Measurements from ENCODE around the gene IFI6.
"Not testable (repeated sequence)": the region's sequence is repeated elsewhere in the genome, so short reads cannot be mapped to it uniquely, and the experiment has no call there.

Gene IFI6

DNA sequence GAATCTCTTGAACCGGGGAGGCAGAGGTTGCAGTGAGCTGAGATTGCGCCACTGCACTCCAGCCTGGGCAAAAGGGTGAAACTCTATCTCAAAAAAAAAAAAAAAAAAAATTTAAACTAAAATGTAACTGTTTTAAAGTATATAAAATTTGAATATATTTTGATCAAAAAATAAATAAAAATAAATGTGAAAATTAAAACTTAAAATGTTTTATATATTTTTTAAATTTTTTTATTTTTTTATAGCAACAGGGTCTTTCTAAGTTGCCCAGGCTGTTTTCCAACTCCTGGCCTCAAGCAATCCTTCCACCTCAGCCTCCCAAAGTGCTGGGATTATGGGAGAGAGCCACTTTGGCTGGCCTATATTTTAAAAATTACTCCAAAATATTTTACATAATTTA lies 38.6 kb upstream of the IFI6 start:
- TF ChIP-seq, protein P1, sequence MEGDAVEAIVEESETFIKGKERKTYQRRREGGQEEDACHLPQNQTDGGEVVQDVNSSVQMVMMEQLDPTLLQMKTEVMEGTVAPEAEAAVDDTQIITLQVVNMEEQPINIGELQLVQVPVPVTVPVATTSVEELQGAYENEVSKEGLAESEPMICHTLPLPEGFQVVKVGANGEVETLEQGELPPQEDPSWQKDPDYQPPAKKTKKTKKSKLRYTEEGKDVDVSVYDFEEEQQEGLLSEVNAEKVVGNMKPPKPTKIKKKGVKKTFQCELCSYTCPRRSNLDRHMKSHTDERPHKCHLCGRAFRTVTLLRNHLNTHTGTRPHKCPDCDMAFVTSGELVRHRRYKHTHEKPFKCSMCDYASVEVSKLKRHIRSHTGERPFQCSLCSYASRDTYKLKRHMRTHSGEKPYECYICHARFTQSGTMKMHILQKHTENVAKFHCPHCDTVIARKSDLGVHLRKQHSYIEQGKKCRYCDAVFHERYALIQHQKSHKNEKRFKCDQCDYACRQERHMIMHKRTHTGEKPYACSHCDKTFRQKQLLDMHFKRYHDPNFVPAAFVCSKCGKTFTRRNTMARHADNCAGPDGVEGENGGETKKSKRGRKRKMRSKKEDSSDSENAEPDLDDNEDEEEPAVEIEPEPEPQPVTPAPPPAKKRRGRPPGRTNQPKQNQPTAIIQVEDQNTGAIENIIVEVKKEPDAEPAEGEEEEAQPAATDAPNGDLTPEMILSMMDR (IDR thresholded peaks at IDR 0.05; ENCODE audit: low read depth, low read length): no peak
- in situ Hi-C loops (cut with HindIII; ENCODE audit: low sequenced_read_pairs): no loop called here
- no peak overlapping the region for H3K4me3 ChIP-seq (ENCODE audit: low read depth, low read length)
- DNase-seq (ENCODE audit: low read depth, low spot score): no peak

DNA sequence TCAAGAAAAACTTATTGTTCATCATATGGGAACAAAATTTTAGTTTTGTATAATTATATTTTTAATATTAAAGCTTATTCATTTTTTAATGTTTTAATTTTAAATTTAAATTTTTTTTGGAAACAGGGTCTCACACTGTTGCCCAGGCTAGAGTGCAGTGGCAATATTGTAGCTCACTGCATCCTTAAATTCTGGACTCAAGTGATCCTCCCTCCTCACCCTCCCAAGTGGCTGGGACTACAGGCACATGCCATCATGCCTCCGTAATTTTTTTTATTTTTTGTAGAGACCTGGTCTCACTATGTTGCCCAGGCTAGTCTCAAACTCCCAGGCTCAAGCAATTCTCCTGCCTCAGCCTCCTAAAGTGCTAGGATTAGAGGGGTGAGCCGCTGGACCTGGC lies 33.6 kb upstream of the IFI6 start:
- TF ChIP-seq, protein P1 (IDR thresholded peaks at IDR 0.05; ENCODE audit: low read depth, low read length): no peak
- H3K4me3 ChIP-seq (ENCODE audit: low read depth, low read length): no peak overlapping the region
- in situ Hi-C loops (cut with HindIII; ENCODE audit: low sequenced_read_pairs): no loop called here
- no peak for DNase-seq (ENCODE audit: low read depth, low spot score)

DNA sequence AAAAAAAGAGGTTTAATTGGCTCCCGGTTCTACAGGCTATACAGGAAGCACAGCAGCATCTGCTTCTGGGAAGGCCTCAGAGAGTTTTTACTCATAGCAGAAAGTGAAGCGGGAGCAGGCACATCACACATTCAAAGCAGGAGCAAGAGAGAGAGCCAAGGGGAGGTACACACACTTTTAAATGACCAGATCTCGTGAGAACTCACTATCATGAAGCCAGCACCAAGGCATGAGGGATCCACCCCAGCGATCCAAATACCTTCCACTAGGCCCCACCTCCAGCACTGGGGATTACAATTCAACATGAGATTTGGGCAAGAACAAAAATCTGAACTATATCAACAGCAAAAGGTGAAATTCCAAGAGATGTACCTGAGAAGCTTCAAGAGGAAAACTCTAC lies 33.0 kb upstream of the IFI6 start:
- in situ Hi-C loops (cut with HindIII; ENCODE audit: low sequenced_read_pairs): no loop called here
- TF ChIP-seq, protein P1 (IDR thresholded peaks at IDR 0.05; ENCODE audit: low read depth, low read length): no peak
- no peak for DNase-seq (ENCODE audit: low read depth, low spot score)
- no peak overlapping the region for H3K4me3 ChIP-seq (ENCODE audit: low read depth, low read length)

DNA sequence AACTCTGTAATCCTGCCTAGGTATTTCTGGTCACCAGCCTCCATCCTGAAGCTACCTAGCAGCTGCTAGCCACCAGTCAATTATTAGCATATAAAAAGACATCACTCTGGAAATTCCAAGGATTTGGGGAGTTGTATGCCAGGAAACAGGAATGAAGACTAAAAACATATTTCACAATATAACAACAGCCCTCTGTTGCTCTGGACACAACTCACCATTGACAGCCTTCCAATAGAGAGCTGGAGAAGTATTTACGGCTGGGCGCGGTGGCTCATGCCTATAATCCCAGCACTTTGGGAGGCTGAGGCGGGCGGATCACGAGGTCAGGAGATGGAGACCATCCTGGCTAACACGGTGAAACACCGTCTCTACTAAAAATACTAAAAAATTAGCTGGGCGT lies 24.8 kb upstream of the IFI6 start:
- in situ Hi-C loops (cut with HindIII; ENCODE audit: low sequenced_read_pairs); H3K4me3 ChIP-seq (ENCODE audit: low read depth, low read length); DNase-seq (ENCODE audit: low read depth, low spot score): not testable (repeated sequence)

DNA sequence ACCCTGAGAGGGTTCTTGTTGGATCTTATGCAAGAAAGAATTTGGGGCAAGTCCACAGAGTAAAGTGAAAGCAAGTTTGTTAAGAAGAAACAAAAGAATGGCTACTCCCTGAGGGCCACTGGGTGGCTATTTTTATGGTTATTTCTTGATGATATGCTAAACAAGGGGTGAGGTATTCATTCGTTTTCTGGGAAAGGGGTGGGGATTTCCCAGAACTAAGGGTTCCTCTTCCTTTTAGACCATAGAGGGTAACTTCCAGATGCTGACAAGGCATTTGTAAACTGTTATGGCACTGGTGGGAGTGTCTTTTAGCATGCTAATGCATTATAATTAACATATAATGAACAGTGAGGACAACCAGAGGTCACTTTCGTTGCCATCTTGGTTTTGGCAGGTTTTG lies 18.2 kb upstream of the IFI6 start:
- H3K4me3 ChIP-seq (ENCODE audit: low read depth, low read length): no peak overlapping the region
- in situ Hi-C loops (cut with HindIII; ENCODE audit: low sequenced_read_pairs): no loop called here
- TF ChIP-seq, protein P1 (IDR thresholded peaks at IDR 0.05; ENCODE audit: low read depth, low read length): no peak
- DNase-seq (ENCODE audit: low read depth, low spot score): no peak

DNA sequence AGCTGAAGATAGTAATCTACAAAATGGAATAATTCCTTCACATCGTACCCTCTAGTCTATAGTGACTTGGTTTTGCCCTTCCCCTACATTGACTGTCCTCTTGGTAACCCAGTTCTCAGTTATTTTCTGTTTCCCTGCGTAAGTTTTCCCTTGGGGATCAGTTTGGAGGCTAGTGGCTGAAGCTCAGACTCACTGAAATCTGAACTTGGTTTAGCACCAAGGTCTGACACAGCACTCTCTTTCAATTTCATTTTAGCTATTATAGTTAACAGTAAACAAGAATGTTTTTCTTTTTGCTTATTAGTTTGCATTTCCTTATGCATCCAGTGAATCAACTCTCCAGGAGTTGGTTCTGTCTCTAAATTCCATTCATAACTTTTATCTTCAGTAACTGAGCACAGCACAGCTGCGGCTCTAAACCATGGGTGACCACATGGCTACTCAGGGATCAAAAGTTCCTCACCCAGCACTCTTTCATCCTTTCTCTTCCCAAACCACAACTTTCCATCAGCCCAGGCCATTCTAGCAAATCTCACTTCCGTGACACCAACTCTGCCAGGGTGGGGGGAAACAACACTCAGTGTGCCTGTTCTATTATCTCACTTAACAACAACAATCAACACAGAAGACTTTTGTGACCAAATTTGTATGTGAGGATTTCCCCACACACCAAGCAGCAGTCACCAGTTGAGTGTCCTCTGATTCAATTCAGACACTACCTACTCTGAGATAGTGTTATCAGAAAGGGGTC lies 17.6 kb upstream of the IFI6 start:
- H3K4me3 ChIP-seq (ENCODE audit: low read depth, low read length): no peak overlapping the region
- in situ Hi-C loops (cut with HindIII; ENCODE audit: low sequenced_read_pairs): no loop called here
- TF ChIP-seq, protein P1 (IDR thresholded peaks at IDR 0.05; ENCODE audit: low read depth, low read length): no peak
- peak; percentile 71 for DNase-seq (ENCODE audit: low read depth, low spot score)

DNA sequence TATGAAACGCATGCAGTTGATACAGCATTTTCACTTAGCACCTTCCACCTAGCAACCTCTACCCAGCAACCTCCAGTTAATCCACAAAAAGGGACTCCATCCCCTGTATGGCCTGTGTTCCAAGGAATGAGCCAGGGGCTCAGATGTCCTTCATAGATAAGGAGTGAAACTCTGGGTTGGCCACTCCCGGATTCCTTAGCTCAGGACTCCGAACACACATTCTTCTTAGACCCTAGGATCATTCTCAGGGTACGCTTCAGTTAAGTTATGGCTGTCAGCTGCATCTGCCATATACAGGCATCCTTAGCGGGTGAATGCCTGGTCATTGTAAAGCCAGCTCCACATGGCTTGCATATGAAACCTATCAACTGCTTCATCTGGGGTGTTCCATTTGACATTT lies 15.9 kb upstream of the IFI6 start:
- H3K4me3 ChIP-seq (ENCODE audit: low read depth, low read length): no peak overlapping the region
- in situ Hi-C loops (cut with HindIII; ENCODE audit: low sequenced_read_pairs): no loop called here
- DNase-seq (ENCODE audit: low read depth, low spot score): no peak
- TF ChIP-seq, protein P1 (IDR thresholded peaks at IDR 0.05; ENCODE audit: low read depth, low read length): no peak

Measured in astrocyte of the spinal cord (primary cell).